Neural cell (in vitro differentiated cells): Measurements from ENCODE around the gene NRG3.
A peak's percentile ranks its signal among the peaks of the same experiment; 100 is the strongest.

Source experiments
- CTCF ChIP-seq: fragments of 450-650 bp; IDR thresholded peaks from 2 replicates; pipeline ENCODE4 v1.5.1; 2014; ENCODE audit warnings: antibody characterized with exemption, mild to moderate bottlenecking, moderate library complexity; ENCODE audit not compliant: poor library complexity, severe bottlenecking
- EZH2 ChIP-seq: fragments of 200-600, 300-800 bp; shearing (Covaris generic), sonication (generic); IDR thresholded peaks from 2 replicates; pipeline ENCODE4 v1.6.1; 2014; ENCODE audit warnings: antibody characterized with exemption, low read length, borderline replicate concordance, mild to moderate bottlenecking; ENCODE audit not compliant: insufficient read depth, poor library complexity, severe bottlenecking
- POLR2AphosphoS5 ChIP-seq: IDR thresholded peaks from 2 replicates; pipeline ENCODE4 v1.6.1; 2012
- REST ChIP-seq: IDR thresholded peaks from 2 replicates; pipeline ENCODE4 v1.6.1; 2012; ENCODE audit warnings: borderline replicate concordance

- TF ChIP-seq CTCF (no peak), REST (peak; percentile 69), POLR2AphosphoS5 (peak; percentile 47), EZH2 (no peak)
Measured at GRCh38 chr10:82889728-82890127, 1014.7 kb downstream of the NRG3 start.
